Measurements from ENCODE around the gene SYT13. TPM values are rescaled to one million over a fixed set of nuclear protein-coding genes. Genes with fewer than 3 reads are reported as not detected.

The SYT13 gene
- total RNA-seq, 1 donor from 2014 or later, result 0.50 TPM

GRCh38 chr11:45265969-45266675 is 20.0 kb downstream of the SYT13 start:
- no peaks in the 10 kb centered on the region for H3K9me3 Mint-ChIP-seq (ENCODE audit: unreplicated experiment)
- H3K4me1 Mint-ChIP-seq (ENCODE audit: low read depth, unreplicated experiment), result peaks cover 23% of the 10 kb centered on the region
- H3K27ac Mint-ChIP-seq (ENCODE audit: unreplicated experiment), result no peak overlapping the region

GRCh38 chr11:45264839-45265515 is 21.2 kb downstream of the SYT13 start:
- H3K79me2 ChIP-seq (ENCODE audit: insufficient read depth, low read length), result no peaks in the 10 kb centered on the region
- Mint-ChIP-seq H3K4me3 (ENCODE audit: unreplicated experiment) (no peak overlapping the region), H3K9me3 (ENCODE audit: unreplicated experiment) (no peaks in the 10 kb centered on the region), H3K27ac (ENCODE audit: unreplicated experiment) (peak overlapping the region; percentile 56), H3K27me3 (ENCODE audit: low read depth, unreplicated experiment) (peaks cover 14% of the 10 kb centered on the region), H3K4me1 (ENCODE audit: low read depth, unreplicated experiment) (peaks cover 20% of the 10 kb centered on the region), H3K36me3 (ENCODE audit: low read depth, unreplicated experiment) (peaks cover 2% of the 10 kb centered on the region)
- peak; percentile 94 for DNase-seq (ENCODE audit: low read depth)
- no peaks in the 10 kb centered on the region for H4K20me1 ChIP-seq (ENCODE audit: insufficient read depth, low read length)
- FAIRE-seq, result peak; percentile 71
- H3K4me3 ChIP-seq (ENCODE audit: insufficient read depth, low read depth, low read length), result peak overlapping the region; percentile 18
- peak overlapping the region; percentile 88 for H3K27ac ChIP-seq (ENCODE audit: low read depth, low read length)
- no peaks in the 10 kb centered on the region for H3K9me3 ChIP-seq (ENCODE audit: insufficient read depth, low read depth, low read length)
- no peaks in the 10 kb centered on the region for H3K36me3 ChIP-seq (ENCODE audit: insufficient read depth, low read length)
- TF ChIP-seq CTCF (IDR thresholded peaks at IDR 0.05; ENCODE audit: insufficient read depth, low read depth, low read length) (no peak), EZH2 (IDR thresholded peaks at IDR 0.05; ENCODE audit: insufficient read depth, low read length) (no peak)
- H3K4me2 ChIP-seq (ENCODE audit: low read length), result peak overlapping the region; percentile 80
- H2AFZ ChIP-seq (ENCODE audit: low read depth, low read length), result peak overlapping the region; percentile 75
- H3K4me1 ChIP-seq (ENCODE audit: insufficient read depth, low read length), result peaks cover 17% of the 10 kb centered on the region
- H3K9ac ChIP-seq (ENCODE audit: low read length), result peak overlapping the region; percentile 49
- peaks cover 9% of the 10 kb centered on the region for H3K27me3 ChIP-seq (ENCODE audit: insufficient read depth, low read length)

More at GRCh38 chr11:45265969-45266675, 20.0 kb downstream of the SYT13 start:
- H3K27ac ChIP-seq (ENCODE audit: low read depth, low read length), result no peak overlapping the region
- no peak overlapping the region for H2AFZ ChIP-seq (ENCODE audit: low read depth, low read length)
- no peak for FAIRE-seq
- no peak overlapping the region for H3K9ac ChIP-seq (ENCODE audit: low read length)
- H3K4me2 ChIP-seq (ENCODE audit: low read length), result no peak overlapping the region
- no peaks in the 10 kb centered on the region for H3K79me2 ChIP-seq (ENCODE audit: insufficient read depth, low read length)
- peaks cover 10% of the 10 kb centered on the region for H3K27me3 ChIP-seq (ENCODE audit: insufficient read depth, low read length)
- no peaks in the 10 kb centered on the region for H4K20me1 ChIP-seq (ENCODE audit: insufficient read depth, low read length)
- Mint-ChIP-seq H3K4me3 (ENCODE audit: unreplicated experiment) (no peak overlapping the region), H3K36me3 (ENCODE audit: low read depth, unreplicated experiment) (peaks cover 2% of the 10 kb centered on the region), H3K27me3 (ENCODE audit: low read depth, unreplicated experiment) (peaks cover 14% of the 10 kb centered on the region)
- TF ChIP-seq CTCF (IDR thresholded peaks at IDR 0.05; ENCODE audit: insufficient read depth, low read depth, low read length) (no peak), EZH2 (IDR thresholded peaks at IDR 0.05; ENCODE audit: insufficient read depth, low read length) (no peak)
- H3K4me1 ChIP-seq (ENCODE audit: insufficient read depth, low read length), result peaks cover 13% of the 10 kb centered on the region
- no peaks in the 10 kb centered on the region for H3K36me3 ChIP-seq (ENCODE audit: insufficient read depth, low read length)
- no peaks in the 10 kb centered on the region for H3K9me3 ChIP-seq (ENCODE audit: insufficient read depth, low read depth, low read length)
- H3K4me3 ChIP-seq (ENCODE audit: insufficient read depth, low read depth, low read length), result no peak overlapping the region
- DNase-seq (ENCODE audit: low read depth), result no peak

Measured in astrocyte (in vitro differentiated cells and primary cell).